Kidney (tissue), 14 donors: ENCODE data around the gene OCIAD2. TPM values are rescaled to one million over a fixed set of nuclear protein-coding genes. Genes with fewer than 3 reads are reported as not detected.
"Not testable (repeated sequence)": the region's sequence is repeated elsewhere in the genome, so short reads cannot be mapped to it uniquely, and the experiment has no call there.

ENCODE experiments used
- DNase-seq, 5 donors: peaks; one replicate each; pipeline ENCODE4 v3.0.0-alpha.2; 2013 to 2020
- FAIRE-seq: peaks from 2 replicates; lab custom pipeline; 2012; peaks lifted over from hg19 to GRCh38; lab: Jason Lieb, UNC
- H3K27ac ChIP-seq, 2 donors: one replicate each; pipeline ENCODE4 v1.7.0; 2013; ENCODE audit warnings: low read depth in 2 of 2, low read length in 2 of 2, inconsistent platforms in 1 of 2
- H3K27me3 ChIP-seq: one replicate; pipeline ENCODE4 v1.7.1; 2013; ENCODE audit warnings: low read length, inconsistent platforms; ENCODE audit not compliant: control insufficient read depth, insufficient read depth
- H3K36me3 ChIP-seq, 3 donors: one replicate each; pipeline versions ENCODE4 v1.7.0 to v1.7.1; 2013; ENCODE audit warnings: low read length in 3 of 3, control low read depth in 1 of 3, inconsistent platforms in 1 of 3; ENCODE audit not compliant: insufficient read depth in 3 of 3, control insufficient read depth in 2 of 3
- H3K4me1 ChIP-seq, 3 donors: one replicate each; pipeline versions ENCODE4 v1.7.0 to v1.7.1; 2013; ENCODE audit warnings: low read length in 3 of 3, inconsistent platforms in 1 of 3, low read depth in 1 of 3; ENCODE audit not compliant: control insufficient read depth in 2 of 3, insufficient read depth in 2 of 3
- H3K4me3 ChIP-seq, 3 donors: one replicate each; pipeline versions ENCODE4 v1.7.0 to v1.8.1; 2013; ENCODE audit warnings: low read length in 3 of 3, control low read depth in 1 of 3, inconsistent platforms in 1 of 3
- H3K9ac ChIP-seq, 3 donors: one replicate each; pipeline versions ENCODE4 v1.7.0 to v1.7.1; 2013; ENCODE audit warnings: low read length in 3 of 3, control low read depth in 1 of 3, inconsistent platforms in 1 of 3
- H3K9me3 ChIP-seq, 3 donors: one replicate each; pipeline versions ENCODE4 v1.7.0 to v1.7.1; 2013; ENCODE audit warnings: low read length in 3 of 3, control low read depth in 1 of 3, inconsistent platforms in 1 of 3; ENCODE audit not compliant: control insufficient read depth in 2 of 3, insufficient read depth in 1 of 3
- CTCF ChIP-seq: IDR thresholded peaks from 3 replicates; pipeline ENCODE4 v1.5.1; 2012; ENCODE audit warnings: mild to moderate bottlenecking, moderate library complexity, borderline replicate concordance; ENCODE audit not compliant: insufficient read depth; ENCODE audit errors: extremely low read depth
- intact Hi-C: fragments of 100-400 bp; cut with DNase I; formaldehyde crosslinking; loops from one replicate; pipeline ENCODE4 v1.11.1; 2022
- polyA plus RNA-seq: library from polyadenylated mRNA; stranded (reverse); fragments of 350-450 nt; fragmentation: Illumina TruSeq; extraction: RNeasy Lipid Tissue Mini Kit (QIAGEN cat#74804); gene quantifications from one replicate; pipeline ENCODE4 v1.2.3, GENCODE V29; 2014; ENCODE audit warnings: low read depth, low replicate concordance; ENCODE audit not compliant: insufficient read depth
- total RNA-seq: library from RNA; stranded (reverse); fragmentation: NEBNext Ultra II Directional; extraction: Animal tissue kit (Norgen Biotek cat#: 25700); gene quantifications from one replicate; pipeline ENCODE4 v1.2.1, GENCODE V29; 2021
- donor health status: control.
- donor health status: control.
- donor health status: control.
- donor health status: control.
- donor health status: control.
- donor health status: DM: yes; HTN: yes; CAD: no.
- donor health status: Normal renal cell carcinoma (clear cell type).

The OCIAD2 gene
- total and polyA plus RNA-seq, 2 donors from 2014 or later: 76.3 to 277 TPM

GRCh38 chr4:48896845-48897244 is 9.7 kb downstream of the OCIAD2 start:
- H3K9ac ChIP-seq: no peak overlapping the region
- H3K27ac ChIP-seq: no peak overlapping the region
- TF ChIP-seq CTCF: no peak
- intact Hi-C loops: no loop called here
- no peak for DNase-seq
- H3K4me3 ChIP-seq: no peak overlapping the region
- peaks cover 0 to 27% (median 17%) of the 10 kb centered on the region in 3 donors for H3K36me3 ChIP-seq
- H3K9me3 ChIP-seq: no peaks in the 10 kb centered on the region
- no peaks in the 10 kb centered on the region for H3K4me1 ChIP-seq
- FAIRE-seq: no peak
- H3K27me3 ChIP-seq: no peaks in the 10 kb centered on the region

- DNase-seq (no peak), FAIRE-seq (no peak)
- Histone ChIP-seq H3K36me3 (peaks cover 0 to 20% (median 13%) of the 10 kb centered on the region in 3 donors), H3K9ac (no peak overlapping the region), H3K4me3 (no peak overlapping the region), H3K4me1 (no peaks in the 10 kb centered on the region), H3K27ac (no peak overlapping the region), H3K27me3 (no peaks in the 10 kb centered on the region), H3K9me3 (no peaks in the 10 kb centered on the region)
- intact Hi-C loops: no loop called here
- no peak for TF ChIP-seq CTCF
Measured at GRCh38 chr4:48891028-48891619, 15.4 kb downstream of the OCIAD2 start.

- H3K4me1 ChIP-seq, H3K27ac ChIP-seq, DNase-seq, H3K4me3 ChIP-seq, H3K9me3 ChIP-seq, intact Hi-C loops, FAIRE-seq, H3K27me3 ChIP-seq, H3K9ac ChIP-seq: not testable (repeated sequence)
- peaks cover 0 to 20% (median 9%) of the 10 kb centered on the region in 3 donors for H3K36me3 ChIP-seq
Measured at GRCh38 chr4:48889750-48890149, 16.8 kb downstream of the OCIAD2 start.

- FAIRE-seq, H3K4me1 ChIP-seq, H3K4me3 ChIP-seq, H3K9ac ChIP-seq, H3K36me3 ChIP-seq, DNase-seq, intact Hi-C loops, H3K27me3 ChIP-seq, H3K27ac ChIP-seq, H3K9me3 ChIP-seq: not testable (repeated sequence)
Measured at GRCh38 chr4:48881646-48882045, 24.9 kb downstream of the OCIAD2 start.
